GM18861 (cell line): ENCODE measurements around the gene NUCB2.

Experiments
- ATAC-seq: cut with Tn5 transposase; IDR thresholded peaks from one replicate; pipeline ENCODE4 v1.9.1; 2021; ENCODE audit not compliant: unreplicated experiment

NUCB2 gene

GRCh38 chr11:17331669-17332068, 55.1 kb downstream of the NUCB2 start:
- no peak for ATAC-seq

- no peak for ATAC-seq
Observed at GRCh38 chr11:17333799-17334586, 57.5 kb downstream of the NUCB2 start.

- no peak for ATAC-seq
Observed at GRCh38 chr11:17343257-17343656, 66.7 kb downstream of the NUCB2 start.

- ATAC-seq: no peak
Observed at GRCh38 chr11:17343907-17344306, 67.4 kb downstream of the NUCB2 start.

- no peak for ATAC-seq
Observed at GRCh38 chr11:17347676-17348075, 71.1 kb downstream of the NUCB2 start.

- no peak for ATAC-seq
Observed at GRCh38 chr11:17350455-17351171, 74.1 kb downstream of the NUCB2 start.

GRCh38 chr11:17351172-17351509, 74.6 kb downstream of the NUCB2 start:
- no peak for ATAC-seq

GRCh38 chr11:17351510-17352176, 75.1 kb downstream of the NUCB2 start, which contains the start of gene NCR3LG1:
Gene NCR3LG1, plus strand, starts transcription at chr11:17351800. Its CDS starts 170 bp downstream, at chr11:17351970.
- no peak for ATAC-seq

- no peak for ATAC-seq
Observed at GRCh38 chr11:17352950-17353820, 76.6 kb downstream of the NUCB2 start.

GRCh38 chr11:17353821-17354600, 77.5 kb downstream of the NUCB2 start:
- ATAC-seq: no peak

GRCh38 chr11:17354601-17354991, 78.1 kb downstream of the NUCB2 start:
- no peak for ATAC-seq

GRCh38 chr11:17366495-17366894, 90.0 kb downstream of the NUCB2 start:
- no peak for ATAC-seq

GRCh38 chr11:17368551-17368950, 92.0 kb downstream of the NUCB2 start:
- no peak for ATAC-seq

GRCh38 chr11:17369094-17369493, 92.6 kb downstream of the NUCB2 start:
- no peak for ATAC-seq

- ATAC-seq: no peak
Observed at GRCh38 chr11:17369684-17370243, 93.2 kb downstream of the NUCB2 start.

- no peak for ATAC-seq
Observed at GRCh38 chr11:17371614-17372013, 95.1 kb downstream of the NUCB2 start.

GRCh38 chr11:17375547-17375946, 99.0 kb downstream of the NUCB2 start:
- no peak for ATAC-seq

GRCh38 chr11:17376493-17376892, 100.0 kb downstream of the NUCB2 start:
- no peak for ATAC-seq

GRCh38 chr11:17378655-17379054, 102.1 kb downstream of the NUCB2 start:
- ATAC-seq: no peak
